Activated T-cell treated with anti-CD3 and anti-CD28 coated beads, Interleukin-2, amount 50 U/mL, for 1 hour (primary cell): Measurements from ENCODE around the gene NOX4.
"Not testable (repeated sequence)": the region's sequence is repeated elsewhere in the genome, so short reads cannot be mapped to it uniquely, and the experiment has no call there.

Experiments
- DNase-seq: peaks from one replicate; pipeline ENCODE4 v3.0.0-alpha.2; 2020

The NOX4 gene

GRCh38 chr11:89293965-89294679 lies 197.1 kb downstream of the NOX4 start:
- no peak for DNase-seq

GRCh38 chr11:89288004-89288403 lies 203.2 kb downstream of the NOX4 start:
- not testable (repeated sequence) for DNase-seq

DNA sequence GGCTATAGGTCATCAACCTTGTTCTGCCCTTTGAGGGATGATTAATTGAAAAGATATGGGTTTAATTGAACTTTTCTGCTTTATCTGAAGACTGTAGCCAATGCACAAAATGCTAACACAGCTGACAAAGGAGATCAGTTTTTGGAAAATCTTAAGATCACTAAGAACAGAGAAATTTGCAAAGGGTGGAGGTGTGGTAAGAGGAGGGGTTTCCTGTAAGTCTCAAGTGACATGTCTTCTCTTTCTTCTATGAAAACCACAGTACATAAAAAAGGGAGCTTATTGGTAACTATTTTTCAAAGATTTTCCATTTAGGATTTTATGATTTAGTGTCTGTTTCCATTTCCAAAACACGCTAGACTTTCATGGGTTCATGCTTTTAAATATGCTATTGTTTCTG lies 204.6 kb downstream of the NOX4 start:
- DNase-seq = not testable (repeated sequence)

GRCh38 chr11:89281032-89281677 lies 210.0 kb downstream of the NOX4 start:
- DNase-seq = not testable (repeated sequence)

- no peak for DNase-seq
Measured at GRCh38 chr11:89279176-89279575, 212.0 kb downstream of the NOX4 start.

- no peak for DNase-seq
Measured at GRCh38 chr11:89275966-89276365, 215.2 kb downstream of the NOX4 start.
